ENCODE data around the gene GRK1. TPM values are rescaled to one million over a fixed set of nuclear protein-coding genes. Genes with fewer than 3 reads are reported as not detected.

GRK1 gene
- total RNA-seq, 1 donor = not detected

DNA sequence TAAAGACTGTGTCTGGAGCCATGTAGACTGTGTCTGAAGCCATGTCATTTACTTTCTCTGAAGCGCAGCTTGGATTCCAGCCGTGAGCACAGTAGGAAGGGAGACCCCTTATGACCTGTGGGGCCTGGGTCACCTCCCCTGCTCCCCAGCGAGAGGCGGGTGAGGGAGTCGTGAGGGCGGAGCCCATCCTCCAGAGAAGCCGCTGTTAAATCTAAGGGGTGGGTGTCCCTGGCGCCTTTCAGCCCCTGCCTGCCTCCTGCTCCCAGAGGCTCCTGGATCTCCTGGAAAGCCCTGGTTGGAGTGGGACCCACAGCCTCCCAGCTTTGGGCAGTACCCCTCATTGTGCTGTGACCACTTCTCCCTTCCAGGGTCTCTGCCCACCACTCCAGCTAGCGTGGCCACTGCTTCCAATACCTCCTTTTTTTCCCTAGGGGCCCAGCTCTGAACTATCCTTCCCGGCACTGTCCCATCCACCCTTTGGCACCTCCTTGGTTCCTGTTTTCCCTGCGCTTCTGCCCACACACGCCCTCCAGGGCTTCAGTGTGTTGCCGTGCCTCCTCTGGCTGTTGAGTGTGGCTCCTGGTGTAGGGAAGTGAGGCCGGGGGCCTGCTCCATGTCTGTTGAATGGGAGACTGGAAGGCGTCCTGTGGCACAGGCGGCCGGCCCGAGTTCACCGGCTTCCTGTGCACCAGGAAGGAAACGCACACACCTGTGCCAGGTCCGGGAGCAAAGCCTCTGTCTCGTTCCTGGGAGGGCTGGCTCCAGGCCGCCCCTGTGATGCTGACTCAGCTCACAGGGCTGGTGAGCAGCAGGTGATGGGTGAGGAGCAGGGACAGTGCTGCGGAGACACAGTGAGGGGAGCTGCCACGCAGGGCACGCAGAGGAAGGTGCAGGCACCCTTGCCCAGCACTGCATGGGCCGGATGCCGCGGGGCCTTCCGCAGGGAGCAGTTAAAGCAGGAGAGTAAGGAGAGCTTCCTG lies 38.4 kb upstream of the GRK1 start:
- H3K9me3 ChIP-seq (ENCODE audit: low read depth, low read length) = no peaks in the 10 kb centered on the region
- H3K4me1 ChIP-seq (ENCODE audit: insufficient read depth, low read length) = no peaks in the 10 kb centered on the region
- no peaks in the 10 kb centered on the region for H3K27me3 ChIP-seq (ENCODE audit: insufficient read depth, low read length)
- H3K4me3 ChIP-seq (ENCODE audit: low read length) = no peak overlapping the region

DNA sequence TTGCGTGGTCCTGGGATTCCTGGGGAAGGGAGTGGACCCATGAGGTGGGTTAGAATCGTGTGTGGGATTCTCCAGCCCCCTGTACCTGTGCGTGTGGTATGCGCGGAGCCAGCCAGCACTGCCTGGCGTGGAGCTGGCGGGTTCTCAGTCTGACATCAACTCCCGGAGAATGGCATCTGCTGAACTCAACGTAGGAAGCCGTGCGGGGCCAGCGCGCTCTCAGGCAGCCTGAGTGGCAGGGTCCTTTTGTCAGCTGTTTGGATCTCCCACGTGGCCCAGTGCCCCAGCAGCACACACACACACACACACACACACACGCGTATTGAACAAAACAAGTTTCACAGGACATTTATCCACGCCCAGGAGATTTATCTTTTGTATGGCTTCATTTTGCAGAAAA lies 37.2 kb upstream of the GRK1 start:
- Histone ChIP-seq H3K27me3 (ENCODE audit: insufficient read depth, low read length) (no peaks in the 10 kb centered on the region), H3K4me3 (ENCODE audit: low read length) (no peak overlapping the region), H3K9me3 (ENCODE audit: low read depth, low read length) (no peaks in the 10 kb centered on the region), H3K4me1 (ENCODE audit: insufficient read depth, low read length) (no peaks in the 10 kb centered on the region)

DNA sequence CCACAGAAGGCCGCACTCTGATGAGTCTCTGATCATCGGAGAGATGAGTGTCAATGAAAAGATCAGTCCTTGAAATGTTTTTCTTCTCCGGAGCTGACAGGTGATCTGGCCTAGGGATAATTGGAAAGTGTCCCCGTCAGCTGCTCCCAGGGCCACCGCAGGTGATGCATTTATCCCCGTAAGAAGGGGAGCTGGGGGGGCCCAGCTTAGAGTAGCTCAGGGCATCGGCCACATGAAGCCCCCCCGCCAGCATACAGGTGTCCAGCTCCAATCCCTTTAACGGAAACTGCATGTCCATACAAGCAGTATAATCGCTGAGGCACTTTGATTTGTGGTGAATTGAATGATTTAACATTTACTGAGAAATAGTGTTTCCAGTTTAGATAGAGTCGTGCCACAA lies 36.7 kb upstream of the GRK1 start:
- Histone ChIP-seq H3K4me1 (ENCODE audit: insufficient read depth, low read length) (peaks cover 4% of the 10 kb centered on the region), H3K4me3 (ENCODE audit: low read length) (no peak overlapping the region), H3K9me3 (ENCODE audit: low read depth, low read length) (no peaks in the 10 kb centered on the region), H3K27me3 (ENCODE audit: insufficient read depth, low read length) (no peaks in the 10 kb centered on the region)

DNA sequence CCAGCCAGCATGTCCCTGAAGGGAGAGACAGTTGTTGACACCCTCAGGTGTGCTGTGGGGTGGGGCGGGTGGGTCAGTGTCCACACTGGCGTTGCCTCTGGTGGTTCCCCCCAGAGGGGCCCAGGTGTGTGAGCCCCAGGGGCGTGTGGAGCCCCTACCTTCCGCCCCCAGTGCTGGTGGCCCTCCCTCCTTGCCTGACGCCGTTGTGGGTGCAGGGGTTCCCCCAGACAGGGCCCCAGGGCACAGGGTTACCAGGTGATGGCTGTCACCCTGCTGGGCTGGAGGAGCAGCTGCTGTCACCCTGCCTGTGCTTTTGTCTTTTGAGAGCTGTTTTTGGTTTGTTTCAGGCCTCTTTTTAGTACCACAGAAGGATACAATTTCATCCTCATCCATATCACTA lies 36.2 kb upstream of the GRK1 start:
- Histone ChIP-seq H3K4me3 (ENCODE audit: low read length) (no peak overlapping the region), H3K9me3 (ENCODE audit: low read depth, low read length) (no peaks in the 10 kb centered on the region), H3K4me1 (ENCODE audit: insufficient read depth, low read length) (peaks cover 8% of the 10 kb centered on the region), H3K27me3 (ENCODE audit: insufficient read depth, low read length) (no peaks in the 10 kb centered on the region)

DNA sequence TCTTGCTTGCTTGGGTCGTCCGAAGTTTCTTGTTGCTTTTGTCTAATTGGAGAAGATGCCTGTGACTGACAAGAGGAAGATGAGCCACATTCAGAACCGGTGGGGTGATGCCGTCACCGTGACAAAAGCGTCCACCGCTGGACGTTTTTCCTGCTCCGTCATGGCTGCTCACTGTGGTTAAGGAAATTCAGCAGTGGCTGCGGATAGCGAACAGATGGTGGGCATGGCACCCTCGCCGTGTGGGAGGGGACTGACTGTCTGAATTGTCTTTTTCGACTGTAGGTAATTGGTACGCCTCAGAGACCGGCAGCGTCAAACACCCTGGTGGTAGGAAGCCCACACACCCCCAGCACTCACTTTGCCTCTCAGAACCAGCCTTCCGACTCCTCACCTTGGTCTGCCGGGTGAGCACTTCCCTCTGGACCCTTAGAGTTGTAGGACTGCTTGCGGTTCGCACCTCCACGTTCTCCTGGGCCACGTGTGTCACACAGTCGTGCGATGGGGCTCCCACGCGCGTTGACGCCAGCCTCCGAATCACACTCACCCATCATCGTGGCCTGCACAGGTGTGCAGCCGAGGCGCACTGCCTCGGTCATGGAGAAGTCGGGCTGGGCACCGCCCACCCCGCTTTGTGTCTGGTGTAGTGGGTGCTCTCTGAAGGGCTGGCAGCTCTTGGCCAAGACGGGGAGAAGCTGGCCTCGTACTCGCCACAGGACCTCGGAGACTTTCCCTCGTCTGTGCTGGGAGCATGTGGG lies 35.5 kb upstream of the GRK1 start:
- Histone ChIP-seq H3K9me3 (ENCODE audit: low read depth, low read length) (no peaks in the 10 kb centered on the region), H3K27me3 (ENCODE audit: insufficient read depth, low read length) (no peaks in the 10 kb centered on the region), H3K4me1 (ENCODE audit: insufficient read depth, low read length) (peaks cover 8% of the 10 kb centered on the region), H3K4me3 (ENCODE audit: low read length) (no peak overlapping the region)

DNA sequence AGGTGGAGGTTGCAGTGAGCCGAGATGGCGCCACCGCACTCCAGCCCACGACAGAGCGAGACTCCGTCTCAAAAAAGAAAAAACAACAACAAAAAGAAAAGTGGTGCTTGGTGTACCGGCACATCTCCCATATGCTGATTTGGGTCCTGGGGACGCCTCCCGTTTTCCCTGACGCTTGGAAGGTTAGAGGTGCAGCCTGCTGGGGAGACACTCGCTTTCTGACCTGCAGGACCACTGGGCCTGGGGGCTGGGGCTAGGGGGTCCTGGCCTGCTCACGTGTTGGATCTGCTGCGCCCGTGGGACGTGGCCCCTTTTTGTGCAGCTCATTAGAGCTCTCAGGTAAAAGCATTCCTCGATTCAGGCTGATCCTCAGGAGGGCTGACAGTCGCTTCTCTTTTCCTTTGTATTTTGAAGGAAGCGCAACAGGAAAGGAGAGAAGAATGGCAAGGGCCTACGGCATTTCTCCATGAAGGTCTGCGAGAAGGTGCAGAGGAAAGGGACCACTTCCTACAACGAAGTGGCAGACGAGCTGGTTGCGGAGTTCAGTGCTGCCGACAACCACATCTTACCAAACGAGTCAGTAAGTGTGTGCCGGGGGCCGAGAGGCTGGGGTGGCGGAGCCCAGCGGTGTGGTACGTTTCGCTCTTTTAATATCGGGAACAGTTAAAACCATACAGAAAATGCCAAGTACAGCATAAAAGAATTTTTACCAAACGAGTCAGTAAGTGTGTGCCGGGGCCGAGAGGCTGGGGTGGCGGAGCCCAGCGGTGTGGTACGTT lies 34.1 kb upstream of the GRK1 start:
- peaks cover 8% of the 10 kb centered on the region for H3K4me1 ChIP-seq (ENCODE audit: insufficient read depth, low read length)
- H3K4me3 ChIP-seq (ENCODE audit: low read length) = no peak overlapping the region
- H3K27me3 ChIP-seq (ENCODE audit: insufficient read depth, low read length) = no peaks in the 10 kb centered on the region
- H3K9me3 ChIP-seq (ENCODE audit: low read depth, low read length) = no peaks in the 10 kb centered on the region

DNA sequence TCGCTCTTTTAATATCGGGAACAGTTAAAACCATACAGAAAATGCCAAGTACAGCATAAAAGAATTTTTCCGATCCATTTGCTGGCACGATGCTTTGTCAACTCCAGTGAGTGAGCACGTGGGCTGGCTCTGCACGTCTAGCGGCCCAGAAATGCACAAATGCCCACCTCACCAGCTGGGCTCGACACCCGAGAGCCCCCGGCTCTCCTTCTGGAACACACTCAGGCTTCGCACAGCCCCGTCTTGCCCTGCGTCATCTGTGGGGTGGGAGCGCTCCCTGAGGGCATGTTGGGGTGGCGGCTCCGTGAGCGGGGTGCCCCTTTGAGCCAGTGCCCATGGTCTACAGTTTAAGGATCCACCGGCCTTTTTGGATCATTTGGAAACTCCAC lies 33.5 kb upstream of the GRK1 start:
- no peaks in the 10 kb centered on the region for H3K27me3 ChIP-seq (ENCODE audit: insufficient read depth, low read length)
- peaks cover 8% of the 10 kb centered on the region for H3K4me1 ChIP-seq (ENCODE audit: insufficient read depth, low read length)
- H3K4me3 ChIP-seq (ENCODE audit: low read length) = no peak overlapping the region
- no peaks in the 10 kb centered on the region for H3K9me3 ChIP-seq (ENCODE audit: low read depth, low read length)

DNA sequence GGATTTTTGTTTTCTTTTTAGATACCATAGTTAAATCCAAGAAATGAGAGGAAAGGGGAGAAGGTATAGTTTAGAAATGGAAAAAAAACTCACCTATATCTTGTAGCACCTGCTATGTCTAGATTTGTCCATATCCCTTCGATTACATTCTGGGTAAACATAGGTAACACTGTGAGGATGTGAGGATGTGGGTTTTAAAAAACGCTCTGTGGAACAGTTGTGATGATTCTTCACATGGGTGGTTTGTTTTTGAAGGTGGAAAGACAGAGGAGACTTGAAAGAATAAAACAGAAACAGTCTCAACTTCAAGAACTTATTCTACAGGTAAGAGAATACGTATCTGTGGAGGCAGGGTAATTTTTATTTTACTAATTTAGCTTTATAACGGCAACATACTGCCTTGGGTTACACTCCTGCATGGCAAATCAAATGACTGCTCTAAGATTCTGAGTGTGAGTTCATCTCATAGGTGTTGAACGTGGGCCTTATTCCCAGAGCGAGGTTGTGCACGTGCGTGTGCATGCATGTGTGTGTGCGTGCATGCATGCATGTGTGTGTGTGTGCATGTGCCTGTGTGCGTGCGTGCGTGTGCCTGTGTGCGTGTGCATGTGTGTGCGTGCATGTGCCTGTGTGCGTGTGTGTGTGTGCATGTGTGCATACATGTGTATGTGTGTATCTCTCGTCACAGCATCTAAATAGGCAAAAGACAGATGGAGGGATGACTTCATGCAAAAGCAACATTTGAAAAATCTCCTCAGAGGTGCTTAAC lies 32.6 kb upstream of the GRK1 start:
- Histone ChIP-seq H3K9me3 (ENCODE audit: low read depth, low read length) (no peaks in the 10 kb centered on the region), H3K27me3 (ENCODE audit: insufficient read depth, low read length) (no peaks in the 10 kb centered on the region), H3K4me1 (ENCODE audit: insufficient read depth, low read length) (peaks cover 8% of the 10 kb centered on the region), H3K4me3 (ENCODE audit: low read length) (no peak overlapping the region)

DNA sequence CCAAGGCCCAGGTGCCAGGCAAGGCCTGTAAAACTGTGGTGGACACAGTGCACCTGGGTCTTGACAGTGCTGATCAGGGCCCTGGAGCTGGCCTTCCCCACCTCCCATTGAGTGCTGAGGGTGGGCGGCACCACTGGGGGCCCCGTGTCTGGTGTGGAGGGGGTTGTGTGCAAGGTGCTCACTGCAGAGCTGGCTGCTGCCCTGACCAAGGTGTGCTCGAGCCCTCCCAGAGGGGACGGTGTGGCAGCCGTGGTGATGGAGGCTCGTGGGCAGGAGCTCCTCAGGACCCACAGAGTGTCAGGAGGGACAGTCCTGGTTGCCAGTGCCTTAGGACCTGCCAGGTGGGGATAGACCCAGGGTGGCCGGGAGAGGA lies 32.0 kb upstream of the GRK1 start:
- H3K27me3 ChIP-seq (ENCODE audit: insufficient read depth, low read length) = no peaks in the 10 kb centered on the region
- no peaks in the 10 kb centered on the region for H3K9me3 ChIP-seq (ENCODE audit: low read depth, low read length)
- no peak overlapping the region for H3K4me3 ChIP-seq (ENCODE audit: low read length)
- peaks cover 8% of the 10 kb centered on the region for H3K4me1 ChIP-seq (ENCODE audit: insufficient read depth, low read length)

DNA sequence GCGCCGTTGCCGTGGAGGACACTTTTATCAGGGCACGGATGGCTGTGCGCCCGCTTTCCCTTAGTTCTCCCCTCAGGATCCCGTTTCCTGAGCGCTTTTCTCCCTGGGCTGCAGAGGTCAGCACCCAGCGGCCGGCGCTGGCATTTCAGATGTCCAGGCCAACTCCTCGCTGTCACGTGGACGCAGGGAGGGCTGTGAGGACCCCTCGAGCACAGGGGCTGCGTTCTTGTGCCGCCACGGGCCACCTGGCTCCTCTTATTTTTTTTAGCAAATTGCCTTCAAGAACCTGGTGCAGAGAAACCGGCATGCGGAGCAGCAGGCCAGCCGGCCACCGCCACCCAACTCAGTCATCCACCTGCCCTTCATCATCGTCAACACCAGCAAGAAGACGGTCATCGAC lies 31.3 kb upstream of the GRK1 start:
- H3K4me1 ChIP-seq (ENCODE audit: insufficient read depth, low read length) = peaks cover 8% of the 10 kb centered on the region
- no peaks in the 10 kb centered on the region for H3K27me3 ChIP-seq (ENCODE audit: insufficient read depth, low read length)
- H3K4me3 ChIP-seq (ENCODE audit: low read length) = no peak overlapping the region
- no peaks in the 10 kb centered on the region for H3K9me3 ChIP-seq (ENCODE audit: low read depth, low read length)

DNA sequence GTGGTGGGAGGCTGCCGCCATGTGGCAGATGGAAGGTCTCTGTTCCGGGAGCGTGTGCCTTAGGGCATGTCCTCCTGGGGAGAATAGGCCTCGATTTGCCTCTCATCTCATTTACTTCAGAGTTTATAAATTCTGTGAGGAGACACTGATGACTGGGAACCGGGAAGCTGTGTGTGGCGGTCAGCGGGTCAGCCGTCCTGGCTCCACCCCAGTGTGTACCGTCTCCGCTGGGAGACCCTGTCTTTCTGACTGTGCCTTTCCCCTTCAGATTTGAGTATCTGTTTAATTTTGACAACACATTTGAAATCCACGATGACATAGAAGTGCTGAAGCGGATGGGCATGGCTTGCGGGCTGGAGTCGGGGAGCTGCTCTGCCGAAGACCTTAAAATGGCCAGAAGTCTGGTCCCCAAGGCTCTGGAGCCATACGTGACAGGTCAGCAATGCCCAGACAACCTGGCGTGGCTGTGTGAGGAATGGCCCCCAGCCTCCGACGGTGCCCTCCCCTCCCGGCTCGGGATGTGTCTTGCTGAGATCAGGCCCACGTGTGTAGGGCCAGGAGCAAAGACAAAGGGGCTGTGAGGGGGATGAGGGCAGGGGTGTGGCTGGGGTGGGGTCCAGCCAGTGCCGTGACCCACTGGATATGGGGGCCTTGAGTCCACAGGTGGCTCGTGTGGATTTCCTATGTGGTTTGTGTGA lies 30.6 kb upstream of the GRK1 start:
- no peaks in the 10 kb centered on the region for H3K27me3 ChIP-seq (ENCODE audit: insufficient read depth, low read length)
- peaks cover 8% of the 10 kb centered on the region for H3K4me1 ChIP-seq (ENCODE audit: insufficient read depth, low read length)
- H3K4me3 ChIP-seq (ENCODE audit: low read length) = no peak overlapping the region
- no peaks in the 10 kb centered on the region for H3K9me3 ChIP-seq (ENCODE audit: low read depth, low read length)

DNA sequence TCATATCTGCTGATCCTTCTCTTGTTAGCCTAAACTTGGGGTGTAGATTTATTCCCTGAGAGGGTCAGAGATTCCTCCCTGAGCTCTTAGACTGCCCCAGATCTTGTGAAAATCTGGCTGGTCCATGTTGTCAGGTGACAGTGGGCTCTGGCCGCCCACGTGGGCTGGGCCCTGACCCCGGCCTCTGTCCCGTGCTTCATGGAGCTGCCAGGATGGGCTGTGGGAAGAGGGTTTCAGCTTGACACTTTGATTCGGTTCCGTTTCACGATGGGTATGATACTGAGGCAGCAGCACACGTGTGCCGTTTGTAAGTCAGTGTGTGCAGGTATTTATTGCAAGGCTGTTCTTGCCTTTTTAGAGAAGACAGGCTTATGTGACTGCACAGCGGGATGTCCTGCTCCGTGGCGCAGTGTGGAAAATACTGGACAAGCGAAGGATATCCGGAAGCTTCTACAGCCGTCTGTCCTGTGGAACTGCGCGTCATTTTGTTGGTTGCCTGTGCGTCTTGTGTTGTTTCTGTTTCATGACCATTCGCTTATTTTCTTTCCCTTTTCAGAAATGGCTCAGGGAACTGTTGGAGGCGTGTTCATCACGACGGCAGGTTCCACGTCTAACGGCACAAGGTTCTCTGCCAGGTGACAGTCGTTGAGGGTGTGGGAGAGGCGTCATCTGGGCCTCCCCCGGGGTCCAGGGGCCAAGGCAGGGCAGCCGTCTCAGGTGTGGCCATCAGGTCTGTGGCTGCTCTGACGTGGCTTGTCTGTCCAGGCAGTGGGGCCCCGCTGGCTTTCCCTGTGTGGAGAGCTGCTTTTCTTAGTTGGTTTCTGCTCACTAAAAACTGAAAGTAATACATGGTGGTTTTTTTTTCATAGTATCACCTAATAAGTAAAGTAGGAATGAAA lies 29.5 kb upstream of the GRK1 start:
- Histone ChIP-seq H3K4me1 (ENCODE audit: insufficient read depth, low read length) (peaks cover 8% of the 10 kb centered on the region), H3K9me3 (ENCODE audit: low read depth, low read length) (no peaks in the 10 kb centered on the region), H3K4me3 (ENCODE audit: low read length) (no peak overlapping the region), H3K27me3 (ENCODE audit: insufficient read depth, low read length) (no peaks in the 10 kb centered on the region)

DNA sequence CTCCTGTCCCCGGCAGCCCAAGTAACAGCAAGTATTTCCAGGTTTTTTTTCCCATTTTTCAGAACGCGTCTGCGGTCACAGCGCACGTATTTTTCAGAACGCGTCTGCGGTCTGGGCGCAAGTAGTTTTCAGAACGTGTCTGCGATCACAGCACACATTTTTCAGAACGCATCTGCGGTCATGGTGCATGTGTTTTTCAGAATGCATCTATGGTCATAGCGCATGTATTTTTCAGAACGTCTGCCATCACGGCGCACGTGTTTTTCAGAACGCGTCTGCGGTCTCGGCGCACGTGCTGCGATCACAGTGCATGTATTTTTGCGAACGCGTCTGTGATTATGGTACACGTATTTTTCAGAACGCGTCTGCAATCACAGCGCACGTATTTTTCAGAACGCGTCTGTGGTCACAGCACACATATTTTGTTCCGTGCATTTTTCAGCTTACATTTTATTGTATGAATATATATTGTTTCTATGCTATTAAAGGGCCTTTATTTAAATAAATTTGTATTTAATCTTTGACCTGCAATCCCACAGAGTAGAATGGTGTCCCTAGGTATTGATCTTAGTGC lies 28.8 kb upstream of the GRK1 start:
- Histone ChIP-seq H3K4me3 (ENCODE audit: low read length) (no peak overlapping the region), H3K4me1 (ENCODE audit: insufficient read depth, low read length) (peaks cover 8% of the 10 kb centered on the region), H3K9me3 (ENCODE audit: low read depth, low read length) (no peaks in the 10 kb centered on the region), H3K27me3 (ENCODE audit: insufficient read depth, low read length) (no peaks in the 10 kb centered on the region)
